HepG2 (cell line): ENCODE results near the gene FAM167B. TPM values are rescaled to one million over a fixed set of nuclear protein-coding genes. Genes with fewer than 3 reads are reported as not detected.
A peak's percentile ranks its signal among the peaks of the same experiment; 100 is the strongest.

Experiments used
- HES4 ChIP-seq: sonication (generic); formaldehyde crosslinking; IDR thresholded peaks from 2 replicates; pipeline ENCODE4 v1.9.0; 2021; ENCODE audit warnings: mild to moderate bottlenecking, missing genetic modification reagents, borderline replicate concordance
- MED8 ChIP-seq: sonication (generic); formaldehyde crosslinking; IDR thresholded peaks from 2 replicates; pipeline ENCODE4 v1.8.1; 2023; ENCODE audit warnings: mild to moderate bottlenecking, missing genetic modification reagents; ENCODE audit not compliant: insufficient replicate concordance
- MLLT10 ChIP-seq: sonication (generic); formaldehyde crosslinking; IDR thresholded peaks from 2 replicates; pipeline ENCODE4 v1.4.0; 2020; ENCODE audit warnings: missing genetic modification reagents
- REL ChIP-seq: sonication (generic); formaldehyde crosslinking; conservative IDR thresholded peaks from 2 replicates; pipeline ENCODE4 v1.8.0; 2022; ENCODE audit warnings: mild to moderate bottlenecking, missing genetic modification reagents, moderate library complexity
- THAP11 ChIP-seq: IDR thresholded peaks from 2 replicates; pipeline ENCODE4 v1.6.1; 2016; ENCODE audit warnings: missing biosample characterization, missing genetic modification reagents
- ZNF30 ChIP-seq: sonication (generic); formaldehyde crosslinking; IDR thresholded peaks from 2 replicates; pipeline ENCODE4 v1.5.0; 2020; ENCODE audit warnings: mild to moderate bottlenecking, missing genetic modification reagents
- ZNF564 ChIP-seq: sonication (generic); formaldehyde crosslinking; IDR thresholded peaks from 2 replicates; pipeline ENCODE4 v1.8.1; 2023; ENCODE audit warnings: mild to moderate bottlenecking, missing genetic modification reagents
- ZSCAN31 ChIP-seq: sonication (generic); formaldehyde crosslinking; IDR thresholded peaks from 2 replicates; pipeline ENCODE4 v1.5.0; 2020; ENCODE audit warnings: low read depth, mild to moderate bottlenecking, missing genetic modification reagents
- polyA plus RNA-seq, 8 experiments: library from polyadenylated mRNA; depleted of rRNA in 3 of 8; stranded (reverse) in 7 of 8; unstranded in 1 of 8; fragments of >200 nt; fragmentation: Illumina TruSeq in 4 of 8; extraction: Trizol in 4 of 8; gene quantifications; 2 replicates each; pipeline versions ENCODE4 v1.2.1 to v1.2.3, GENCODE V29; 2011 to 2016; ENCODE audit warnings: low read depth in 4 of 8, missing spikeins in 1 of 8, mixed read lengths in 1 of 8; ENCODE audit not compliant: insufficient read depth in 1 of 8
- total RNA-seq, 5 experiments: library from RNA; depleted of rRNA; stranded (reverse); fragments of >200 nt; fragmentation: Illumina TruSeq; extraction: Trizol; gene quantifications; 2 replicates each; pipeline ENCODE4 v1.2.3, GENCODE V29; 2016; ENCODE audit warnings: low read depth in 1 of 5
- TF ChIP-seq, protein P1 (sequence below): sonication (generic); formaldehyde crosslinking; IDR thresholded peaks from 2 replicates; pipeline ENCODE4 v1.5.1; 2020; ENCODE audit warnings: missing genetic modification reagents, mild to moderate bottlenecking, borderline replicate concordance
- TF ChIP-seq, protein P2 (sequence below): sonication (generic); formaldehyde crosslinking; IDR thresholded peaks from 2 replicates; pipeline ENCODE4 v1.8.0; 2022; ENCODE audit warnings: missing genetic modification reagents, mild to moderate bottlenecking, moderate library complexity, borderline replicate concordance
- TF ChIP-seq, protein P3 (sequence below): sonication (generic); formaldehyde crosslinking; IDR thresholded peaks from 2 replicates; pipeline ENCODE4 v1.4.0; 2020; ENCODE audit warnings: missing genetic modification reagents
- TF ChIP-seq, protein P4 (sequence below): sonication (generic); formaldehyde crosslinking; IDR thresholded peaks from 2 replicates; pipeline ENCODE4 v1.5.1; 2020; ENCODE audit warnings: missing genetic modification reagents, mild to moderate bottlenecking, borderline replicate concordance
- TF ChIP-seq, protein P5 (sequence below): sonication (generic); formaldehyde crosslinking; IDR thresholded peaks from 2 replicates; pipeline ENCODE4 v1.4.0; 2020; ENCODE audit warnings: mild to moderate bottlenecking, low read depth, missing genetic modification reagents
- TF ChIP-seq, protein P6 (sequence below): sonication (generic); formaldehyde crosslinking; IDR thresholded peaks from 2 replicates; pipeline ENCODE4 v1.5.0; 2020; ENCODE audit warnings: mild to moderate bottlenecking, missing genetic modification reagents
- TF ChIP-seq, protein P7 (sequence below): sonication (generic); formaldehyde crosslinking; IDR thresholded peaks from 2 replicates; pipeline ENCODE4 v1.4.0; 2020; ENCODE audit warnings: missing genetic modification reagents, borderline replicate concordance

The FAM167B gene
- total and polyA plus RNA-seq, 2 of the 13 experiments (the other 11 are each of a cell fraction or from before 2014, with no cell fraction given): 0.15 to 0.70 TPM

DNA sequence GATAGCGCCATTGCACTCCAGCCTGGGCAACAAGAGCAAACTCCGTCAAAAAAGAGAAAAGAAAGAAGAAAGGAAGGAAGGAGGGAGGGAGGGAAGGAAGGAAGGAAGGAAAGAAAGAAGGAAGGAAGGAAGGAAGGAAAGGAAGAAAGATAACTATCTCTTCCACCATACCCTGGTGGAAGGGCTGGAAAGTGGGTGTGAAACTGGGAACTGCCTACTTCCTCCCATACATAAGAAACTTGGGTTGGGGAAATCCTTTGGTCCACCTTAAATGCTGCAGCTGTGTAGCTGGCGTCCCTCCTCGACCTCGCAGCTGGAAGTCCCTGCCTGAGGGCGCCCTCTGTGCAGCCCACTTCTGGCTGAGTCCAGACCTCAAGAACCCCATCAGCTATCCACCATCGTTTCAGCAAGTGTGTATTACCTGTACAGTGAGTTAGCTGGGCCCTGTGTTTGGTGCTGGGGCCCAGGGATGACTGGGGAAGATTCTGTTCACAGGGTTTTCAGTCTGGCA, 4.6 kb upstream of the FAM167B start (continued):
- TF ChIP-seq, protein P1, sequence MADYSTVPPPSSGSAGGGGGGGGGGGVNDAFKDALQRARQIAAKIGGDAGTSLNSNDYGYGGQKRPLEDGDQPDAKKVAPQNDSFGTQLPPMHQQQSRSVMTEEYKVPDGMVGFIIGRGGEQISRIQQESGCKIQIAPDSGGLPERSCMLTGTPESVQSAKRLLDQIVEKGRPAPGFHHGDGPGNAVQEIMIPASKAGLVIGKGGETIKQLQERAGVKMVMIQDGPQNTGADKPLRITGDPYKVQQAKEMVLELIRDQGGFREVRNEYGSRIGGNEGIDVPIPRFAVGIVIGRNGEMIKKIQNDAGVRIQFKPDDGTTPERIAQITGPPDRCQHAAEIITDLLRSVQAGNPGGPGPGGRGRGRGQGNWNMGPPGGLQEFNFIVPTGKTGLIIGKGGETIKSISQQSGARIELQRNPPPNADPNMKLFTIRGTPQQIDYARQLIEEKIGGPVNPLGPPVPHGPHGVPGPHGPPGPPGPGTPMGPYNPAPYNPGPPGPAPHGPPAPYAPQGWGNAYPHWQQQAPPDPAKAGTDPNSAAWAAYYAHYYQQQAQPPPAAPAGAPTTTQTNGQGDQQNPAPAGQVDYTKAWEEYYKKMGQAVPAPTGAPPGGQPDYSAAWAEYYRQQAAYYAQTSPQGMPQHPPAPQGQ (CRISPR knock-in tag): no peak
- TF ChIP-seq, protein P2, sequence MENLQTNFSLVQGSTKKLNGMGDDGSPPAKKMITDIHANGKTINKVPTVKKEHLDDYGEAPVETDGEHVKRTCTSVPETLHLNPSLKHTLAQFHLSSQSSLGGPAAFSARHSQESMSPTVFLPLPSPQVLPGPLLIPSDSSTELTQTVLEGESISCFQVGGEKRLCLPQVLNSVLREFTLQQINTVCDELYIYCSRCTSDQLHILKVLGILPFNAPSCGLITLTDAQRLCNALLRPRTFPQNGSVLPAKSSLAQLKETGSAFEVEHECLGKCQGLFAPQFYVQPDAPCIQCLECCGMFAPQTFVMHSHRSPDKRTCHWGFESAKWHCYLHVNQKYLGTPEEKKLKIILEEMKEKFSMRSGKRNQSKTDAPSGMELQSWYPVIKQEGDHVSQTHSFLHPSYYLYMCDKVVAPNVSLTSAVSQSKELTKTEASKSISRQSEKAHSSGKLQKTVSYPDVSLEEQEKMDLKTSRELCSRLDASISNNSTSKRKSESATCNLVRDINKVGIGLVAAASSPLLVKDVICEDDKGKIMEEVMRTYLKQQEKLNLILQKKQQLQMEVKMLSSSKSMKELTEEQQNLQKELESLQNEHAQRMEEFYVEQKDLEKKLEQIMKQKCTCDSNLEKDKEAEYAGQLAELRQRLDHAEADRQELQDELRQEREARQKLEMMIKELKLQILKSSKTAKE (CRISPR knock-in tag): no peak
- TF ChIP-seq, protein P3, sequence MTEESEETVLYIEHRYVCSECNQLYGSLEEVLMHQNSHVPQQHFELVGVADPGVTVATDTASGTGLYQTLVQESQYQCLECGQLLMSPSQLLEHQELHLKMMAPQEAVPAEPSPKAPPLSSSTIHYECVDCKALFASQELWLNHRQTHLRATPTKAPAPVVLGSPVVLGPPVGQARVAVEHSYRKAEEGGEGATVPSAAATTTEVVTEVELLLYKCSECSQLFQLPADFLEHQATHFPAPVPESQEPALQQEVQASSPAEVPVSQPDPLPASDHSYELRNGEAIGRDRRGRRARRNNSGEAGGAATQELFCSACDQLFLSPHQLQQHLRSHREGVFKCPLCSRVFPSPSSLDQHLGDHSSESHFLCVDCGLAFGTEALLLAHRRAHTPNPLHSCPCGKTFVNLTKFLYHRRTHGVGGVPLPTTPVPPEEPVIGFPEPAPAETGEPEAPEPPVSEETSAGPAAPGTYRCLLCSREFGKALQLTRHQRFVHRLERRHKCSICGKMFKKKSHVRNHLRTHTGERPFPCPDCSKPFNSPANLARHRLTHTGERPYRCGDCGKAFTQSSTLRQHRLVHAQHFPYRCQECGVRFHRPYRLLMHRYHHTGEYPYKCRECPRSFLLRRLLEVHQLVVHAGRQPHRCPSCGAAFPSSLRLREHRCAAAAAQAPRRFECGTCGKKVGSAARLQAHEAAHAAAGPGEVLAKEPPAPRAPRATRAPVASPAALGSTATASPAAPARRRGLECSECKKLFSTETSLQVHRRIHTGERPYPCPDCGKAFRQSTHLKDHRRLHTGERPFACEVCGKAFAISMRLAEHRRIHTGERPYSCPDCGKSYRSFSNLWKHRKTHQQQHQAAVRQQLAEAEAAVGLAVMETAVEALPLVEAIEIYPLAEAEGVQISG (CRISPR knock-in tag): 0 out of 2 replicates have a peak, but pooled peaks have one; percentile 32
- TF ChIP-seq ZNF564 (CRISPR knock-in tag): no peak
- no peak for TF ChIP-seq REL (CRISPR knock-in tag)
- TF ChIP-seq, protein P4, sequence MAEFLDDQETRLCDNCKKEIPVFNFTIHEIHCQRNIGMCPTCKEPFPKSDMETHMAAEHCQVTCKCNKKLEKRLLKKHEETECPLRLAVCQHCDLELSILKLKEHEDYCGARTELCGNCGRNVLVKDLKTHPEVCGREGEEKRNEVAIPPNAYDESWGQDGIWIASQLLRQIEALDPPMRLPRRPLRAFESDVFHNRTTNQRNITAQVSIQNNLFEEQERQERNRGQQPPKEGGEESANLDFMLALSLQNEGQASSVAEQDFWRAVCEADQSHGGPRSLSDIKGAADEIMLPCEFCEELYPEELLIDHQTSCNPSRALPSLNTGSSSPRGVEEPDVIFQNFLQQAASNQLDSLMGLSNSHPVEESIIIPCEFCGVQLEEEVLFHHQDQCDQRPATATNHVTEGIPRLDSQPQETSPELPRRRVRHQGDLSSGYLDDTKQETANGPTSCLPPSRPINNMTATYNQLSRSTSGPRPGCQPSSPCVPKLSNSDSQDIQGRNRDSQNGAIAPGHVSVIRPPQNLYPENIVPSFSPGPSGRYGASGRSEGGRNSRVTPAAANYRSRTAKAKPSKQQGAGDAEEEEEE (CRISPR knock-in tag): no peak
- TF ChIP-seq MED8: no peak
- TF ChIP-seq ZNF30: no peak
- TF ChIP-seq, protein P5, sequence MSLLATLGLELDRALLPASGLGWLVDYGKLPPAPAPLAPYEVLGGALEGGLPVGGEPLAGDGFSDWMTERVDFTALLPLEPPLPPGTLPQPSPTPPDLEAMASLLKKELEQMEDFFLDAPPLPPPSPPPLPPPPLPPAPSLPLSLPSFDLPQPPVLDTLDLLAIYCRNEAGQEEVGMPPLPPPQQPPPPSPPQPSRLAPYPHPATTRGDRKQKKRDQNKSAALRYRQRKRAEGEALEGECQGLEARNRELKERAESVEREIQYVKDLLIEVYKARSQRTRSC (CRISPR knock-in tag): no peak
- TF ChIP-seq, protein P6, sequence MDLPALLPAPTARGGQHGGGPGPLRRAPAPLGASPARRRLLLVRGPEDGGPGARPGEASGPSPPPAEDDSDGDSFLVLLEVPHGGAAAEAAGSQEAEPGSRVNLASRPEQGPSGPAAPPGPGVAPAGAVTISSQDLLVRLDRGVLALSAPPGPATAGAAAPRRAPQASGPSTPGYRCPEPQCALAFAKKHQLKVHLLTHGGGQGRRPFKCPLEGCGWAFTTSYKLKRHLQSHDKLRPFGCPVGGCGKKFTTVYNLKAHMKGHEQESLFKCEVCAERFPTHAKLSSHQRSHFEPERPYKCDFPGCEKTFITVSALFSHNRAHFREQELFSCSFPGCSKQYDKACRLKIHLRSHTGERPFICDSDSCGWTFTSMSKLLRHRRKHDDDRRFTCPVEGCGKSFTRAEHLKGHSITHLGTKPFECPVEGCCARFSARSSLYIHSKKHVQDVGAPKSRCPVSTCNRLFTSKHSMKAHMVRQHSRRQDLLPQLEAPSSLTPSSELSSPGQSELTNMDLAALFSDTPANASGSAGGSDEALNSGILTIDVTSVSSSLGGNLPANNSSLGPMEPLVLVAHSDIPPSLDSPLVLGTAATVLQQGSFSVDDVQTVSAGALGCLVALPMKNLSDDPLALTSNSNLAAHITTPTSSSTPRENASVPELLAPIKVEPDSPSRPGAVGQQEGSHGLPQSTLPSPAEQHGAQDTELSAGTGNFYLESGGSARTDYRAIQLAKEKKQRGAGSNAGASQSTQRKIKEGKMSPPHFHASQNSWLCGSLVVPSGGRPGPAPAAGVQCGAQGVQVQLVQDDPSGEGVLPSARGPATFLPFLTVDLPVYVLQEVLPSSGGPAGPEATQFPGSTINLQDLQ (CRISPR knock-in tag): no peak
- TF ChIP-seq, protein P7, sequence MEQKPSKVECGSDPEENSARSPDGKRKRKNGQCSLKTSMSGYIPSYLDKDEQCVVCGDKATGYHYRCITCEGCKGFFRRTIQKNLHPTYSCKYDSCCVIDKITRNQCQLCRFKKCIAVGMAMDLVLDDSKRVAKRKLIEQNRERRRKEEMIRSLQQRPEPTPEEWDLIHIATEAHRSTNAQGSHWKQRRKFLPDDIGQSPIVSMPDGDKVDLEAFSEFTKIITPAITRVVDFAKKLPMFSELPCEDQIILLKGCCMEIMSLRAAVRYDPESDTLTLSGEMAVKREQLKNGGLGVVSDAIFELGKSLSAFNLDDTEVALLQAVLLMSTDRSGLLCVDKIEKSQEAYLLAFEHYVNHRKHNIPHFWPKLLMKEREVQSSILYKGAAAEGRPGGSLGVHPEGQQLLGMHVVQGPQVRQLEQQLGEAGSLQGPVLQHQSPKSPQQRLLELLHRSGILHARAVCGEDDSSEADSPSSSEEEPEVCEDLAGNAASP: peak; percentile 43; the same call in 1 of the 2 replicates
- TF ChIP-seq HES4 (CRISPR knock-in tag): no peak
- TF ChIP-seq ZSCAN31 (CRISPR knock-in tag): no peak
- no peak for TF ChIP-seq THAP11
- no peak for TF ChIP-seq MLLT10 (CRISPR knock-in tag)
